GM12891 (cell line): Measurements from ENCODE around the gene FAM135A.

Source experiments
- PAX5 ChIP-seq: IDR thresholded peaks from 2 replicates; pipeline ENCODE4 v1.6.1; 2011; ENCODE audit warnings: low read length, moderate library complexity, mild to moderate bottlenecking; ENCODE audit not compliant: insufficient read depth, severe bottlenecking
- POLR2A ChIP-seq: IDR thresholded peaks from 2 replicates; pipeline ENCODE4 v1.6.1; 2011; ENCODE audit warnings: low read depth, low read length, control low read depth
- POLR2AphosphoS5 ChIP-seq: IDR thresholded peaks from 2 replicates; pipeline ENCODE4 v1.6.1; 2011; ENCODE audit warnings: low read depth, low read length, control low read depth
- POU2F2 ChIP-seq: IDR thresholded peaks from 2 replicates; pipeline ENCODE4 v1.6.1; 2011; ENCODE audit warnings: low read depth, mild to moderate bottlenecking, control low read depth, low read length, moderate library complexity
- TAF1 ChIP-seq: IDR thresholded peaks from 2 replicates; pipeline ENCODE4 v1.6.1; 2011; ENCODE audit warnings: low read depth, low read length, control low read depth

GRCh38 chr6:70390067-70390466 is 23.2 kb upstream of the FAM135A start:
- TF ChIP-seq POLR2AphosphoS5 (no peak), TAF1 (no peak), POLR2A (no peak), PAX5 (no peak), POU2F2 (no peak)
